Tracheal epithelial cell (primary cell): ENCODE data around the gene LMX1A. TPM values are rescaled to one million over a fixed set of nuclear protein-coding genes. Genes with fewer than 3 reads are reported as not detected.

ENCODE experiments used
- total RNA-seq: library from RNA; depleted of rRNA; stranded (reverse); fragments of >200 nt; gene quantifications from 2 replicates; pipeline ENCODE4 v1.2.1, GENCODE V29; 2014

LMX1A gene
- not detected in 2 replicates for total RNA-seq

GRCh38 chr1:165355977-165356811 lies at the start of gene LMX1A:
LMX1A (minus strand) TSS chr1:165356715; CDS start chr1:165355559, 1,156 bp downstream.

Other genes starting within 250 kb of the LMX1A start
- gene RXRG, start 88.4 kb upstream of the LMX1A start, total RNA-seq: not detected in 2 replicates
- not detected in 2 replicates for gene LRRC52, start 187.3 kb upstream of the LMX1A start, total RNA-seq